GM18526 (cell line): ENCODE measurements around the gene MSI2.

Experiments
- POLR2A ChIP-seq: IDR thresholded peaks from 3 replicates; pipeline ENCODE4 v1.6.1; 2011; ENCODE audit not compliant: insufficient read length; ENCODE audit errors: extremely low read depth

MSI2 gene

GRCh38 chr17:57422574-57423164 lies 166.3 kb downstream of the MSI2 start:
- TF ChIP-seq POLR2A: no peak

GRCh38 chr17:57423541-57423940 lies 167.2 kb downstream of the MSI2 start:
- no peak for TF ChIP-seq POLR2A

DNA sequence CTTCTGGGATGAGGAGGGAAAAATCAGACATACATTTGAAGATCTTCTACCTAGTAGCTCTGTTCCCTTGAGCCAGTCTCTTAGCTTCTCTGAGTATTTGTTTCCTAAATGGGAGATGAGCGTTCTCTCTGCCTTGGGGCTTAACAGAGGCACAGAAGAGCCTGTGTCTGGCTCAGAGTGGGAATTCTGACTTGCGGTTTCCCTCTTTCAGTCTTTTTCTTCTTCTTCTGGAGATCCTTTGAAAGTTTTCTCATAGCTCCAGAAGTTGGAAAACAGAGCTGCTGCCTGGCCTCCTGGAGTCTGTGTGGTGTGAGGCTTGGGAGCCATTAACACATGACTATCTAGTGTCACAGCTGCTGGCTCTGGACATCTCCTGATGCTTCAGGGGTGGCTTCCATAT lies 167.9 kb downstream of the MSI2 start:
- TF ChIP-seq POLR2A: no peak

- TF ChIP-seq POLR2A: no peak
Measured at GRCh38 chr17:57424777-57425188, 168.5 kb downstream of the MSI2 start.

- no peak for TF ChIP-seq POLR2A
Measured at GRCh38 chr17:57425431-57425830, 169.1 kb downstream of the MSI2 start.

- TF ChIP-seq POLR2A: no peak
Measured at GRCh38 chr17:57425903-57426880, 169.9 kb downstream of the MSI2 start.

DNA sequence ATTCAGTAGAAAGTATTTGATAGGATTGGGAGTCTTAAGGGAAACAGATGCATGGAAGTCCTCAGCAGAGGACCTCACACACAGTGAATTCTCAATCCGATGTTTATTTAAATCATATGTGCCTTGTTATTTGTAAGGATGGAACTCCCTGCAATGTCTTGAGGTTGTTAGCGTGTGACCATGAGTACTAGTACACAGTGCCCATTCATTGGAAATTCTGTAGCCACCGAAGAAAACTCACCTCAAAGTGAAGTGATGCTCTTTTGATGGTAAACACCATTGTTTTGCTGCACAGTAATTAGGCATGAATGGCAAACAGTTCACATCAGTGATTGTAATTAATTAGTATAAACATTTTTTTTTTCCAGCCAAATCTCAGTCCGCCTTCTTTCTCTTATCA lies 173.6 kb downstream of the MSI2 start:
- no peak for TF ChIP-seq POLR2A

GRCh38 chr17:57431415-57431814 lies 175.1 kb downstream of the MSI2 start:
- TF ChIP-seq POLR2A: no peak

GRCh38 chr17:57432507-57433277 lies 176.4 kb downstream of the MSI2 start:
- no peak for TF ChIP-seq POLR2A

GRCh38 chr17:57433452-57433851 lies 177.1 kb downstream of the MSI2 start:
- no peak for TF ChIP-seq POLR2A

DNA sequence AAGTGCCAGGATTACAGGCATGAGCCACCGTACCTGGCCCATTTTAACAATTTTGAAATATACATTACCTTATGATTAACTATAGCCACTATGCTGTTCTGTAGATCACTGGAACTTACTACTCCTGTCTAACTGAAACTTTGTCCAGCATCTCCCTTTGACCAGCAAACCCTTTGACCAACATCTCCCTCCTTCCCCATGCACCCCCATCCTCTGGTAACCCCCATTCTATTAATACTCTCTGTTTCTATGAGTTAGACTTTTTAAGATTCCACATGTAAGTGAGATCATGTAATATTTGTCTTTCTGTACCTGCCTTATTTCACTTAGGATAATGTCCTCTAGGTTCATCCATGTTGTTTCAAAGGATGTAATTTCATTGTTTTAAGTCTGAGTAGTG lies 178.0 kb downstream of the MSI2 start:
- no peak for TF ChIP-seq POLR2A

DNA sequence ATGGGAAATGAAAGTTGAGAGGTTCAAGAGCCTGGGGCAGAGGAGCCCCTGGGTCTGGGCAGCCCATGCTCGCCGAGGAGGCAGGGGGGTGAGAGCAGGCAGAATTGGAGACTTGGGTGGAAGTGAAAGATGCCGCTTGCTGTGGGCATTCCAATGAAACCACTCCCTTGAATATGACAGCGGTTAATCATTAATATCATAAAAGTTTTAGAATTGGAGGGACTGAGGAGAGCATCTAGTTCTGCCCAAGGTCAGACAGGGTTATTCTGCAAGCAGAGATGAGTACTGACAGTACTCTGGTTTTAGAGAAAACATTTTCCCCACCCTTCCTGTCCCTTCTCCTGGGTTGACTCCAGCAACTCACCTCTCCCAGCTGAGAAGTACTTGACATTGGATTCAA lies 180.2 kb downstream of the MSI2 start:
- TF ChIP-seq POLR2A: no peak

DNA sequence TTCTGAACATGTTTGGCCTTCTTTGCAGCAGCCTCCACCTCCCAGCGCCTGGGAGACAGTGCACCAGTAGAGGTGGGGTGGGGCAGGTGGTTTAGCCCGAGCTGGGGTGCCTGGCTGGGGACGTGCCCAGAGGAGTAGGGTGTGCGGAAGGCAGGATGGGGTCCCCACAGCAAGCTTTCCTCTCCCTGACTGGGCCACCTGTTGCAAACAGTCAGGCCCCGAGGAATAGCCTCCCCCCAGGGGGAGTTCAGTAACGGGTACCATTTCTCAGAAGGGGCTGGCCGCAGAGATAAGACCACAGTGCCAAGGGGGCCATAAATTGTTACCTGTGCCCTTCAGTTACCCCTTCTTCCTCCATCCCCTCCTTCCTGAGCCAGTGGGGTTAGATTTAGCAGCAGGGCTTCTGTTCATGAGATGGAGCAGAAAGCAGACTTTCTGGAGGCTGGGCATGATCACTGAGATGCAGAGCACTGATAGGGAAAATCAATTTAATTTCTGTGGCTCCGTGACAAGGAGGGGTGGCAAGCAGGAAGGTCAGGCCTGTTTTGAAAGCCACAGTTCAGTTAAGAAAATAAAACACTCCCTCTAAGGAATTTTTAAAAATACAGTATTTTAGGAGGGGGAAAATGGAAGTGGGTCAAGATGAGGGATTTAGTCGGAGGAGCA lies 181.9 kb downstream of the MSI2 start:
- TF ChIP-seq POLR2A: no peak

GRCh38 chr17:57439651-57440050 lies 183.3 kb downstream of the MSI2 start:
- no peak for TF ChIP-seq POLR2A
